ENCODE data around the gene TGFBR2.

- TF ChIP-seq GATA2 (IDR thresholded peaks at IDR 0.05; ENCODE audit: low read depth, low read length) (no peak), GATA3 (IDR thresholded peaks at IDR 0.05; ENCODE audit: low read depth, low read length) (no peak)
These were observed 20.2 kb downstream of the TGFBR2 start for GRCh38 chr3:30626443-30627180.
